Upper lobe of left lung (tissue), 4 donors: Measurements from ENCODE around the gene RFTN2.
"Not testable (repeated sequence)": the region's sequence is repeated elsewhere in the genome, so short reads cannot be mapped to it uniquely, and the experiment has no call there.

Experiments used
- CTCF ChIP-seq, 6 experiments: fragments of 450-650 bp in 4 of 6; fragments of 200-600 bp in 2 of 6; sonication (generic) in 2 of 6; IDR thresholded peaks; one replicate each; pipeline ENCODE4 v1.5.1; 2016 to 2019; ENCODE audit warnings: antibody characterized with exemption in 6 of 6
- POLR2A ChIP-seq, 4 donors: fragments of 450-650 bp; IDR thresholded peaks; one replicate each; pipeline ENCODE4 v1.5.1; 2016 to 2017; ENCODE audit warnings: antibody characterized with exemption in 4 of 4, mild to moderate bottlenecking in 2 of 4

DNA sequence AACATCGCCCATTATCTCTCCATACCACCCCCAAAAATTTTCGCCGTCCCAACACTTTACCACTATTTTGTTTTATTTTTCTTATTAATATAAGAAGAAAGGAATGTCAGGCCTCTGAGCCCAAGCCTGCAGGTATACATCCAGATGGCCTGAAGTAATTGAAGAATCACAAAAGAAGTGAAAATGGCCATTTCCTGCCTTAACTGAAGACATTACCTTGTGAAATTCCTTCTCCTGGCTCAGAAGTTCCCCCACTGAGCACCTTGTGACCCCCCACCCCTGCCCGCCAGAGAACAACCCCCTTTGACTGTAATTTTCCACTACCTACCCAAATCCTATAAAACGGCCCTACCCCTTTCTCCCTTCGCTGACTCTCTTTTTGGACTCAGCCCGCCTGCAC lies 88.1 kb downstream of the RFTN2 start:
- not testable (repeated sequence) for TF ChIP-seq CTCF, POLR2A (IDR thresholded peaks at IDR 0.05)
